GM23338 (cell line): ENCODE measurements around the gene SLC4A8. TPM values are rescaled to one million over a fixed set of nuclear protein-coding genes. Genes with fewer than 3 reads are reported as not detected.

Experiments
- ATAC-seq: fragments of 200-7000 bp; cut with Tn5 transposase; 3 replicates; pipeline ENCODE4 v1.9.1; 2020
- DNase-seq: peaks from one replicate; pipeline ENCODE4 v3.0.0-alpha.2; 2015; ENCODE audit warnings: low spot score
- H2AFZ ChIP-seq: fragments of 200-600 bp; sonication (generic); 2 replicates; pipeline ENCODE4 v1.8.0; 2016; ENCODE audit warnings: antibody characterized with exemption, mild to moderate bottlenecking, moderate library complexity
- H3F3A ChIP-seq: fragments of 200-600 bp; sonication (generic); replicated peaks from 2 replicates; pipeline ENCODE4 v1.8.0; 2017; ENCODE audit warnings: antibody characterized with exemption, mixed run types, low read depth
- H3K27ac ChIP-seq: fragments of 200-600 bp; sonication (generic); 2 replicates; pipeline ENCODE4 v1.6.1; 2016; ENCODE audit warnings: low read depth
- H3K27me3 ChIP-seq: fragments of 200-600 bp; sonication (generic); 2 replicates; pipeline ENCODE4 v1.8.0; 2016; ENCODE audit warnings: mild to moderate bottlenecking, mixed run types, moderate library complexity; ENCODE audit not compliant: insufficient read depth
- H3K36me3 ChIP-seq: fragments of 200-600 bp; sonication (generic); 2 replicates; pipeline ENCODE4 v1.8.0; 2016; ENCODE audit warnings: mild to moderate bottlenecking; ENCODE audit not compliant: insufficient read depth
- H3K4me1 ChIP-seq: fragments of 200-600 bp; sonication (generic); 2 replicates; pipeline ENCODE4 v1.8.0; 2016; ENCODE audit warnings: mild to moderate bottlenecking, moderate library complexity; ENCODE audit not compliant: insufficient read depth
- H3K4me2 ChIP-seq: fragments of 200-600 bp; sonication (generic); 2 replicates; pipeline ENCODE4 v1.7.1; 2017; ENCODE audit warnings: mixed run types
- H3K4me3 ChIP-seq: fragments of 200-600 bp; sonication (generic); 2 replicates; pipeline ENCODE4 v1.6.1; 2016; ENCODE audit warnings: mixed run types
- H3K79me2 ChIP-seq: fragments of 200-600 bp; sonication (generic); replicated peaks from 2 replicates; pipeline ENCODE4 v1.8.0; 2017; ENCODE audit warnings: mild to moderate bottlenecking; ENCODE audit not compliant: insufficient read depth
- H3K9me2 ChIP-seq: fragments of 200-600 bp; sonication (generic); 2 replicates; pipeline ENCODE4 v1.8.0; 2017; ENCODE audit not compliant: insufficient read depth
- H4K20me1 ChIP-seq: fragments of 200-600 bp; sonication (generic); replicated peaks from 2 replicates; pipeline ENCODE4 v1.8.0; 2017; ENCODE audit warnings: mild to moderate bottlenecking; ENCODE audit not compliant: insufficient read depth
- H3K27ac Mint-ChIP-seq: 2 replicates; pipeline ENCODE4 v1.8.0; 2020; ENCODE audit warnings: inconsistent platforms, mild to moderate bottlenecking, moderate library complexity, mixed read lengths
- H3K27me3 Mint-ChIP-seq: 3 replicates; pipeline ENCODE4 v1.8.0; 2022; ENCODE audit warnings: low read depth, mild to moderate bottlenecking, moderate library complexity, mixed read lengths, inconsistent platforms; ENCODE audit not compliant: insufficient read depth, poor library complexity
- H3K36me3 Mint-ChIP-seq: 3 replicates; pipeline ENCODE4 v1.8.0; 2021; ENCODE audit warnings: low read depth, mild to moderate bottlenecking, inconsistent platforms, moderate library complexity, mixed read lengths
- H3K4me1 Mint-ChIP-seq: 3 replicates; pipeline ENCODE4 v1.8.0; 2020; ENCODE audit warnings: mild to moderate bottlenecking, inconsistent platforms, mixed read lengths
- H3K4me3 Mint-ChIP-seq: 3 replicates; pipeline ENCODE4 v1.8.0; 2021; ENCODE audit warnings: moderate library complexity, mild to moderate bottlenecking, inconsistent platforms, mixed read lengths
- H3K9me3 Mint-ChIP-seq: 3 replicates; pipeline ENCODE4 v1.8.0; 2020; ENCODE audit warnings: moderate library complexity, mild to moderate bottlenecking, inconsistent platforms, mixed read lengths
- CREB1 ChIP-seq: fragments of 250-450 bp; sonication (Bioruptor Pico); IDR thresholded peaks from 2 replicates; pipeline ENCODE4 v1.5.0; 2020; ENCODE audit warnings: low read depth, mild to moderate bottlenecking, moderate library complexity
- EZH2phosphoT487 ChIP-seq: fragments of 200-600 bp; sonication (generic); IDR thresholded peaks from one replicate; pipeline ENCODE4 v1.8.1; 2018; ENCODE audit warnings: antibody characterized with exemption; ENCODE audit not compliant: unreplicated experiment
- JUNB ChIP-seq: IDR thresholded peaks from one replicate; pipeline ENCODE4 v1.6.1; 2016; ENCODE audit warnings: antibody characterized with exemption; ENCODE audit not compliant: unreplicated experiment
- NANOG ChIP-seq: IDR thresholded peaks from 2 replicates; pipeline ENCODE4 v1.6.1; 2016; ENCODE audit warnings: antibody characterized with exemption, borderline replicate concordance
- STAT1 ChIP-seq: IDR thresholded peaks from one replicate; pipeline ENCODE4 v1.6.1; 2016; ENCODE audit warnings: antibody characterized with exemption; ENCODE audit not compliant: unreplicated experiment
- ZNF331 ChIP-seq: fragments of 250-450 bp; sonication (Bioruptor Pico); IDR thresholded peaks from 2 replicates; pipeline ENCODE4 v1.5.0; 2020; ENCODE audit warnings: low read depth, mild to moderate bottlenecking, moderate library complexity
- polyA plus RNA-seq: library from polyadenylated mRNA; unstranded; fragments of >200 nt; fragmentation: Nextera tagmentation; extraction: Ambion mirVana; gene quantifications from 2 replicates; pipeline ENCODE4 v1.2.1, GENCODE V29; 2016
- total RNA-seq: library from RNA; depleted of rRNA; stranded (reverse); fragments of >200 nt; shearing (Covaris generic); gene quantifications from 2 replicates; pipeline ENCODE4 v1.2.3, GENCODE V29; 2014
- TF ChIP-seq, protein P1 (sequence below): fragments of 250-450 bp; sonication (Bioruptor Pico); IDR thresholded peaks from 2 replicates; pipeline ENCODE4 v1.5.0; 2020; ENCODE audit warnings: mild to moderate bottlenecking, moderate library complexity
- TF ChIP-seq, protein P2 (sequence below): IDR thresholded peaks from one replicate; pipeline ENCODE4 v1.6.1; 2018; ENCODE audit warnings: antibody characterized with exemption; ENCODE audit not compliant: unreplicated experiment
- TF ChIP-seq, protein P3 (sequence below): IDR thresholded peaks from 2 replicates; pipeline ENCODE4 v1.6.1; 2016; ENCODE audit warnings: antibody characterized with exemption

Gene SLC4A8
- total and polyA plus RNA-seq, 2 experiments from 2014 or later: 7.6 to 9.2 TPM

DNA sequence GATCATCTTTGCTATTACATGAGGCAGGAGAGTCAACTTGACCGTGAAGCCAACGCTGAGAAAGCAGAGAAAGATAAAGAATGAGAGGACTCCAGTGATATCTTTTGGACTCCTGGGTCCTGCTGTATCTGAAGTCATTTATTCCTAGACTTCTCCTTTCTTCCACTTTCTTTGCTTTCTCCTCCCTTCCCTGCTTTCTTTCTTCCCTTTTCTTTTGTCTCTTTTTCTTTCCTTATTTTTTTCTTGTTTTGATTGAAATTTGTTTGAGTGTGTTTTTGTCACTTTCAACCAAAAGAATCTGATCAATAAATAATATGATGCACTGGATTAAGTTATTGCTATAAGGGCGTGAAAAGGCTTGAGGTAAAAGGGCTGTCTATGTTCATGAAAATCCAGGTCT, 20.0 kb upstream of the SLC4A8 start (continued):
- TF ChIP-seq, protein P1, sequence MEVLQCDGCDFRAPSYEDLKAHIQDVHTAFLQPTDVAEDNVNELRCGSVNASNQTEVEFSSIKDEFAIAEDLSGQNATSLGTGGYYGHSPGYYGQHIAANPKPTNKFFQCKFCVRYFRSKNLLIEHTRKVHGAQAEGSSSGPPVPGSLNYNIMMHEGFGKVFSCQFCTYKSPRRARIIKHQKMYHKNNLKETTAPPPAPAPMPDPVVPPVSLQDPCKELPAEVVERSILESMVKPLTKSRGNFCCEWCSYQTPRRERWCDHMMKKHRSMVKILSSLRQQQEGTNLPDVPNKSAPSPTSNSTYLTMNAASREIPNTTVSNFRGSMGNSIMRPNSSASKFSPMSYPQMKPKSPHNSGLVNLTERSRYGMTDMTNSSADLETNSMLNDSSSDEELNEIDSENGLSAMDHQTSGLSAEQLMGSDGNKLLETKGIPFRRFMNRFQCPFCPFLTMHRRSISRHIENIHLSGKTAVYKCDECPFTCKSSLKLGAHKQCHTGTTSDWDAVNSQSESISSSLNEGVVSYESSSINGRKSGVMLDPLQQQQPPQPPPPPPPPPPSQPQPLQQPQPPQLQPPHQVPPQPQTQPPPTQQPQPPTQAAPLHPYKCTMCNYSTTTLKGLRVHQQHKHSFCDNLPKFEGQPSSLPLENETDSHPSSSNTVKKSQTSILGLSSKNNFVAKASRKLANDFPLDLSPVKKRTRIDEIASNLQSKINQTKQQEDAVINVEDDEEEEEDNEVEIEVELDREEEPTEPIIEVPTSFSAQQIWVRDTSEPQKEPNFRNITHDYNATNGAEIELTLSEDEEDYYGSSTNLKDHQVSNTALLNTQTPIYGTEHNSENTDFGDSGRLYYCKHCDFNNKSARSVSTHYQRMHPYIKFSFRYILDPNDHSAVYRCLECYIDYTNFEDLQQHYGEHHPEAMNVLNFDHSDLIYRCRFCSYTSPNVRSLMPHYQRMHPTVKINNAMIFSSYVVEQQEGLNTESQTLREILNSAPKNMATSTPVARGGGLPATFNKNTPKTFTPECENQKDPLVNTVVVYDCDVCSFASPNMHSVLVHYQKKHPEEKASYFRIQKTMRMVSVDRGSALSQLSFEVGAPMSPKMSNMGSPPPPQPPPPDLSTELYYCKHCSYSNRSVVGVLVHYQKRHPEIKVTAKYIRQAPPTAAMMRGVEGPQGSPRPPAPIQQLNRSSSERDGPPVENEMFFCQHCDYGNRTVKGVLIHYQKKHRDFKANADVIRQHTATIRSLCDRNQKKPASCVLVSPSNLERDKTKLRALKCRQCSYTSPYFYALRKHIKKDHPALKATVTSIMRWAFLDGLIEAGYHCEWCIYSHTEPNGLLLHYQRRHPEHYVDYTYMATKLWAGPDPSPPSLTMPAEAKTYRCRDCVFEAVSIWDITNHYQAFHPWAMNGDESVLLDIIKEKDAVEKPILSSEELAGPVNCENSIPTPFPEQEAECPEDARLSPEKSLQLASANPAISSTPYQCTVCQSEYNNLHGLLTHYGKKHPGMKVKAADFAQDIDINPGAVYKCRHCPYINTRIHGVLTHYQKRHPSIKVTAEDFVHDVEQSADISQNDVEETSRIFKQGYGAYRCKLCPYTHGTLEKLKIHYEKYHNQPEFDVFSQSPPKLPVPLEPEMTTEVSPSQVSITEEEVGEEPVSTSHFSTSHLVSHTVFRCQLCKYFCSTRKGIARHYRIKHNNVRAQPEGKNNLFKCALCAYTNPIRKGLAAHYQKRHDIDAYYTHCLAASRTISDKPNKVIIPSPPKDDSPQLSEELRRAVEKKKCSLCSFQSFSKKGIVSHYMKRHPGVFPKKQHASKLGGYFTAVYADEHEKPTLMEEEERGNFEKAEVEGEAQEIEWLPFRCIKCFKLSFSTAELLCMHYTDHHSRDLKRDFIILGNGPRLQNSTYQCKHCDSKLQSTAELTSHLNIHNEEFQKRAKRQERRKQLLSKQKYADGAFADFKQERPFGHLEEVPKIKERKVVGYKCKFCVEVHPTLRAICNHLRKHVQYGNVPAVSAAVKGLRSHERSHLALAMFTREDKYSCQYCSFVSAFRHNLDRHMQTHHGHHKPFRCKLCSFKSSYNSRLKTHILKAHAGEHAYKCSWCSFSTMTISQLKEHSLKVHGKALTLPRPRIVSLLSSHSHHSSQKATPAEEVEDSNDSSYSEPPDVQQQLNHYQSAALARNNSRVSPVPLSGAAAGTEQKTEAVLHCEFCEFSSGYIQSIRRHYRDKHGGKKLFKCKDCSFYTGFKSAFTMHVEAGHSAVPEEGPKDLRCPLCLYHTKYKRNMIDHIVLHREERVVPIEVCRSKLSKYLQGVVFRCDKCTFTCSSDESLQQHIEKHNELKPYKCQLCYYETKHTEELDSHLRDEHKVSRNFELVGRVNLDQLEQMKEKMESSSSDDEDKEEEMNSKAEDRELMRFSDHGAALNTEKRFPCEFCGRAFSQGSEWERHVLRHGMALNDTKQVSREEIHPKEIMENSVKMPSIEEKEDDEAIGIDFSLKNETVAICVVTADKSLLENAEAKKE (CRISPR knock-in tag): no peak
- TF ChIP-seq ZNF331 (no peak), CREB1 (no peak)

DNA sequence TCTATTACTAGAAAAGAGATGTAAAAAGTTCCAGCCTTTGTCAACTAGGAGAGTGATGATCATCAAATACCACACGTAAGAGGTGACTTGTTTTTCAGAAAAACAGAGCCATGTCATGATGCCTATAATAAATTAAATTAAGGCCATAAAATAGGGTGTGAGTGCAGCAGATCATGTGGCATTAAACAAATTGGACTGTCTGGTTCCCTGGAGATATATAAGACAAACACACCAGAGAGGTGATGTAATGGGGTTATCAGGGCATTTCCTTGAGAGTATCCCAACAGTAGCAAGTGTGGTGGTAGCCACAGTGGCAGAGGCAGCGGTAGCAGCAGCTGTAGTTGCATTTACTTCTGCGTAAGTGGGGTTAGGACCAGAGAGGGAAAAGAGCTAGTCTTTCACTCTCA, 18.8 kb upstream of the SLC4A8 start:
- no peak for ATAC-seq
- H3K9me2 ChIP-seq: no peaks in the 10 kb centered on the region
- H3K27ac ChIP-seq: no peak overlapping the region
- H3K4me2 ChIP-seq: no peak overlapping the region
- no peaks in the 10 kb centered on the region for H3F3A ChIP-seq
- H3K4me1 Mint-ChIP-seq: peaks cover 7% of the 10 kb centered on the region; the same call in 1 of the 3 replicates
- no peak for DNase-seq
- no peak overlapping the region for H3K4me3 ChIP-seq
- no peaks in the 10 kb centered on the region for H3K36me3 Mint-ChIP-seq
- H4K20me1 ChIP-seq: no peaks in the 10 kb centered on the region; the same call in 1 of the 2 replicates
- no peaks in the 10 kb centered on the region for H3K36me3 ChIP-seq
- no peak overlapping the region for H2AFZ ChIP-seq
- no peak overlapping the region for H3K27ac Mint-ChIP-seq
- no peaks in the 10 kb centered on the region for H3K27me3 ChIP-seq
- no peaks in the 10 kb centered on the region for H3K4me1 ChIP-seq
- no peaks in the 10 kb centered on the region for H3K79me2 ChIP-seq
- no peaks in the 10 kb centered on the region for H3K9me3 Mint-ChIP-seq
- H3K4me3 Mint-ChIP-seq: no peak overlapping the region
- peaks cover 3% of the 10 kb centered on the region for H3K27me3 Mint-ChIP-seq
- TF ChIP-seq ZNF331 (no peak), EZH2phosphoT487 (no peak), CREB1 (no peak), STAT1 (no peak), JUNB (no peak), NANOG (no peak)
- TF ChIP-seq, protein P2, sequence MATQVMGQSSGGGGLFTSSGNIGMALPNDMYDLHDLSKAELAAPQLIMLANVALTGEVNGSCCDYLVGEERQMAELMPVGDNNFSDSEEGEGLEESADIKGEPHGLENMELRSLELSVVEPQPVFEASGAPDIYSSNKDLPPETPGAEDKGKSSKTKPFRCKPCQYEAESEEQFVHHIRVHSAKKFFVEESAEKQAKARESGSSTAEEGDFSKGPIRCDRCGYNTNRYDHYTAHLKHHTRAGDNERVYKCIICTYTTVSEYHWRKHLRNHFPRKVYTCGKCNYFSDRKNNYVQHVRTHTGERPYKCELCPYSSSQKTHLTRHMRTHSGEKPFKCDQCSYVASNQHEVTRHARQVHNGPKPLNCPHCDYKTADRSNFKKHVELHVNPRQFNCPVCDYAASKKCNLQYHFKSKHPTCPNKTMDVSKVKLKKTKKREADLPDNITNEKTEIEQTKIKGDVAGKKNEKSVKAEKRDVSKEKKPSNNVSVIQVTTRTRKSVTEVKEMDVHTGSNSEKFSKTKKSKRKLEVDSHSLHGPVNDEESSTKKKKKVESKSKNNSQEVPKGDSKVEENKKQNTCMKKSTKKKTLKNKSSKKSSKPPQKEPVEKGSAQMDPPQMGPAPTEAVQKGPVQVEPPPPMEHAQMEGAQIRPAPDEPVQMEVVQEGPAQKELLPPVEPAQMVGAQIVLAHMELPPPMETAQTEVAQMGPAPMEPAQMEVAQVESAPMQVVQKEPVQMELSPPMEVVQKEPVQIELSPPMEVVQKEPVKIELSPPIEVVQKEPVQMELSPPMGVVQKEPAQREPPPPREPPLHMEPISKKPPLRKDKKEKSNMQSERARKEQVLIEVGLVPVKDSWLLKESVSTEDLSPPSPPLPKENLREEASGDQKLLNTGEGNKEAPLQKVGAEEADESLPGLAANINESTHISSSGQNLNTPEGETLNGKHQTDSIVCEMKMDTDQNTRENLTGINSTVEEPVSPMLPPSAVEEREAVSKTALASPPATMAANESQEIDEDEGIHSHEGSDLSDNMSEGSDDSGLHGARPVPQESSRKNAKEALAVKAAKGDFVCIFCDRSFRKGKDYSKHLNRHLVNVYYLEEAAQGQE: no peak
- TF ChIP-seq, protein P3, sequence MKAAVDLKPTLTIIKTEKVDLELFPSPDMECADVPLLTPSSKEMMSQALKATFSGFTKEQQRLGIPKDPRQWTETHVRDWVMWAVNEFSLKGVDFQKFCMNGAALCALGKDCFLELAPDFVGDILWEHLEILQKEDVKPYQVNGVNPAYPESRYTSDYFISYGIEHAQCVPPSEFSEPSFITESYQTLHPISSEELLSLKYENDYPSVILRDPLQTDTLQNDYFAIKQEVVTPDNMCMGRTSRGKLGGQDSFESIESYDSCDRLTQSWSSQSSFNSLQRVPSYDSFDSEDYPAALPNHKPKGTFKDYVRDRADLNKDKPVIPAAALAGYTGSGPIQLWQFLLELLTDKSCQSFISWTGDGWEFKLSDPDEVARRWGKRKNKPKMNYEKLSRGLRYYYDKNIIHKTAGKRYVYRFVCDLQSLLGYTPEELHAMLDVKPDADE: no peak
